ENCODE data around the gene GNAZ.
A peak's percentile ranks its signal among the peaks of the same experiment; 100 is the strongest.
"Not testable (repeated sequence)": the region's sequence is repeated elsewhere in the genome, so short reads cannot be mapped to it uniquely, and the experiment has no call there.

GNAZ gene

GRCh38 chr22:23047265-23047664 is 23.1 kb upstream of the GNAZ start:
- no peak overlapping the region for H2BK12ac ChIP-seq (ENCODE audit: low read length)
- no peak overlapping the region for H2BK15ac ChIP-seq (ENCODE audit: low read length)
- H3K36me3 ChIP-seq (replicated peaks in 1 of 2; ENCODE audit: control insufficient read depth in 2 of 2, insufficient read depth in 2 of 2, low read length in 2 of 2) = no peaks in the 10 kb centered on the region
- H3K23ac ChIP-seq (ENCODE audit: low read depth, low read length, poor library complexity) = peak overlapping the region; percentile 85
- no peaks in the 10 kb centered on the region for H3K79me1 ChIP-seq (ENCODE audit: low read depth, low read length)
- no peak overlapping the region for H3K4me3 ChIP-seq (ENCODE audit: low read length in 2 of 2)
- no peaks in the 10 kb centered on the region for H3K27me3 ChIP-seq (ENCODE audit: control insufficient read depth in 3 of 3, insufficient read depth in 3 of 3, low read depth in 1 of 3, low read length in 3 of 3)
- H3K18ac ChIP-seq (ENCODE audit: low read length) = no peak overlapping the region
- H2BK5ac ChIP-seq (ENCODE audit: low read length) = peak overlapping the region; percentile 53
- H3K9ac ChIP-seq (ENCODE audit: low read depth, low read length, poor library complexity) = no peak overlapping the region
- WGBS, 2 donors (ENCODE audit: extremely low coverage in 2 of 2, insufficient read length in 2 of 2, insufficient replicate concordance in 1 of 2) = no CpG with 5 or more reads among the region's 8 CpGs
- H3K4ac ChIP-seq (ENCODE audit: low read length) = no peak overlapping the region
- peaks cover 0 to 10% of the 10 kb centered on the region in 2 donors for H3K9me3 ChIP-seq (replicated peaks in 1 of 2; ENCODE audit: control insufficient read depth in 2 of 2, insufficient read depth in 1 of 2, low read depth in 1 of 2, low read length in 2 of 2)
- H2AFZ ChIP-seq (ENCODE audit: low read length) = peak overlapping the region; percentile 40
- H2AK5ac ChIP-seq (ENCODE audit: low read depth, low read length) = no peak overlapping the region
- H2BK120ac ChIP-seq (ENCODE audit: low read depth, low read length) = no peak overlapping the region
- no peak for DNase-seq (ENCODE audit: low spot score)
- no peak overlapping the region for H3K4me2 ChIP-seq (ENCODE audit: insufficient read depth, low read length, poor library complexity, severe bottlenecking)
- H4K91ac ChIP-seq (ENCODE audit: low read depth, low read length, poor library complexity) = no peak overlapping the region
- no peaks in the 10 kb centered on the region for H3K4me1 ChIP-seq (ENCODE audit: control insufficient read depth in 2 of 2, insufficient read depth in 1 of 2, low read depth in 1 of 2, low read length in 2 of 2)
- H4K8ac ChIP-seq (ENCODE audit: low read depth, low read length) = no peak overlapping the region
- no peak overlapping the region for H3K14ac ChIP-seq (ENCODE audit: low read length)
- no peak overlapping the region for H3K27ac ChIP-seq (replicated peaks; ENCODE audit: low read length)

- Histone ChIP-seq H2AK5ac (ENCODE audit: low read depth, low read length) (no peak overlapping the region), H3K4me3 (ENCODE audit: low read length in 2 of 2) (no peak overlapping the region), H3K9ac (ENCODE audit: low read depth, low read length, poor library complexity) (no peak overlapping the region), H3K9me3 (replicated peaks in 1 of 2; ENCODE audit: control insufficient read depth in 2 of 2, insufficient read depth in 1 of 2, low read depth in 1 of 2, low read length in 2 of 2) (peaks cover 0 to 10% of the 10 kb centered on the region in 2 donors), H2BK12ac (ENCODE audit: low read length) (no peak overlapping the region), H3K36me3 (replicated peaks in 1 of 2; ENCODE audit: control insufficient read depth in 2 of 2, insufficient read depth in 2 of 2, low read length in 2 of 2) (no peaks in the 10 kb centered on the region), H3K4me1 (ENCODE audit: control insufficient read depth in 2 of 2, insufficient read depth in 1 of 2, low read depth in 1 of 2, low read length in 2 of 2) (no peaks in the 10 kb centered on the region), H4K91ac (ENCODE audit: low read depth, low read length, poor library complexity) (no peak overlapping the region), H3K18ac (ENCODE audit: low read length) (no peak overlapping the region), H2AFZ (ENCODE audit: low read length) (peak overlapping the region; percentile 40), H2BK5ac (ENCODE audit: low read length) (peak overlapping the region; percentile 53), H3K27me3 (ENCODE audit: control insufficient read depth in 3 of 3, insufficient read depth in 3 of 3, low read depth in 1 of 3, low read length in 3 of 3) (no peaks in the 10 kb centered on the region), H3K79me1 (ENCODE audit: low read depth, low read length) (no peaks in the 10 kb centered on the region), H3K14ac (ENCODE audit: low read length) (no peak overlapping the region), H3K4me2 (ENCODE audit: insufficient read depth, low read length, poor library complexity, severe bottlenecking) (no peak overlapping the region), H4K8ac (ENCODE audit: low read depth, low read length) (no peak overlapping the region), H2BK120ac (ENCODE audit: low read depth, low read length) (no peak overlapping the region), H3K27ac (replicated peaks; ENCODE audit: low read length) (no peak overlapping the region), H3K23ac (ENCODE audit: low read depth, low read length, poor library complexity) (peak overlapping the region; percentile 85), H3K4ac (ENCODE audit: low read length) (no peak overlapping the region), H2BK15ac (ENCODE audit: low read length) (no peak overlapping the region)
- WGBS, 2 donors (ENCODE audit: extremely low coverage in 2 of 2, insufficient read length in 2 of 2, insufficient replicate concordance in 1 of 2) = no CpG with 5 or more reads among the region's 6 CpGs
- DNase-seq (ENCODE audit: low spot score) = no peak
Observed at GRCh38 chr22:23047742-23048141, 22.6 kb upstream of the GNAZ start.

- H4K91ac ChIP-seq (ENCODE audit: low read depth, low read length, poor library complexity); H3K4me2 ChIP-seq (ENCODE audit: insufficient read depth, low read length, poor library complexity, severe bottlenecking); H3K4ac ChIP-seq (ENCODE audit: low read length); H2AFZ ChIP-seq (ENCODE audit: low read length); H2BK15ac ChIP-seq (ENCODE audit: low read length); H2BK12ac ChIP-seq (ENCODE audit: low read length); H3K9ac ChIP-seq (ENCODE audit: low read depth, low read length, poor library complexity); H3K27ac ChIP-seq (replicated peaks; ENCODE audit: low read length); H3K79me1 ChIP-seq (ENCODE audit: low read depth, low read length); H3K27me3 ChIP-seq (ENCODE audit: control insufficient read depth in 3 of 3, insufficient read depth in 3 of 3, low read depth in 1 of 3, low read length in 3 of 3); H2BK5ac ChIP-seq (ENCODE audit: low read length); DNase-seq (ENCODE audit: low spot score); H3K23ac ChIP-seq (ENCODE audit: low read depth, low read length, poor library complexity); H3K36me3 ChIP-seq (replicated peaks in 1 of 2; ENCODE audit: control insufficient read depth in 2 of 2, insufficient read depth in 2 of 2, low read length in 2 of 2); H3K14ac ChIP-seq (ENCODE audit: low read length); H3K18ac ChIP-seq (ENCODE audit: low read length); H2AK5ac ChIP-seq (ENCODE audit: low read depth, low read length); H4K8ac ChIP-seq (ENCODE audit: low read depth, low read length); H3K4me3 ChIP-seq (ENCODE audit: low read length in 2 of 2); H2BK120ac ChIP-seq (ENCODE audit: low read depth, low read length); H3K4me1 ChIP-seq (ENCODE audit: control insufficient read depth in 2 of 2, insufficient read depth in 1 of 2, low read depth in 1 of 2, low read length in 2 of 2): not testable (repeated sequence)
- WGBS, 2 donors (ENCODE audit: extremely low coverage in 2 of 2, insufficient read length in 2 of 2, insufficient replicate concordance in 1 of 2) = no CpG with 5 or more reads among the region's 1 CpG
- H3K9me3 ChIP-seq (replicated peaks in 1 of 2; ENCODE audit: control insufficient read depth in 2 of 2, insufficient read depth in 1 of 2, low read depth in 1 of 2, low read length in 2 of 2) = peaks cover 0 to 10% of the 10 kb centered on the region in 2 donors
Observed at GRCh38 chr22:23050546-23050945, 19.8 kb upstream of the GNAZ start.

GRCh38 chr22:23053051-23053707 is 17.1 kb upstream of the GNAZ start:
- Histone ChIP-seq H3K36me3 (replicated peaks in 1 of 2; ENCODE audit: control insufficient read depth in 2 of 2, insufficient read depth in 2 of 2, low read length in 2 of 2) (no peaks in the 10 kb centered on the region), H3K27me3 (ENCODE audit: control insufficient read depth in 3 of 3, insufficient read depth in 3 of 3, low read depth in 1 of 3, low read length in 3 of 3) (peaks cover 0 to 7% (median 0%) of the 10 kb centered on the region in 3 experiments), H3K79me1 (ENCODE audit: low read depth, low read length) (no peaks in the 10 kb centered on the region), H2AFZ (ENCODE audit: low read length) (no peak overlapping the region), H2AK5ac (ENCODE audit: low read depth, low read length) (no peak overlapping the region), H3K4ac (ENCODE audit: low read length) (no peak overlapping the region), H3K14ac (ENCODE audit: low read length) (no peak overlapping the region), H3K9ac (ENCODE audit: low read depth, low read length, poor library complexity) (no peak overlapping the region), H4K8ac (ENCODE audit: low read depth, low read length) (no peak overlapping the region), H3K18ac (ENCODE audit: low read length) (no peak overlapping the region), H3K4me3 (ENCODE audit: low read length in 2 of 2) (no peak overlapping the region), H4K91ac (ENCODE audit: low read depth, low read length, poor library complexity) (no peak overlapping the region), H3K4me1 (ENCODE audit: control insufficient read depth in 2 of 2, insufficient read depth in 1 of 2, low read depth in 1 of 2, low read length in 2 of 2) (no peaks in the 10 kb centered on the region), H3K4me2 (ENCODE audit: insufficient read depth, low read length, poor library complexity, severe bottlenecking) (no peak overlapping the region), H3K9me3 (replicated peaks in 1 of 2; ENCODE audit: control insufficient read depth in 2 of 2, insufficient read depth in 1 of 2, low read depth in 1 of 2, low read length in 2 of 2) (peaks cover 0 to 2% of the 10 kb centered on the region in 2 donors), H2BK15ac (ENCODE audit: low read length) (no peak overlapping the region), H2BK5ac (ENCODE audit: low read length) (no peak overlapping the region), H2BK12ac (ENCODE audit: low read length) (no peak overlapping the region), H3K23ac (ENCODE audit: low read depth, low read length, poor library complexity) (peak overlapping the region; percentile 14), H3K27ac (replicated peaks; ENCODE audit: low read length) (no peak overlapping the region), H2BK120ac (ENCODE audit: low read depth, low read length) (no peak overlapping the region)
- no CpG with 5 or more reads among the region's 5 CpGs for WGBS, 2 donors (ENCODE audit: extremely low coverage in 2 of 2, insufficient read length in 2 of 2, insufficient replicate concordance in 1 of 2)
- DNase-seq (ENCODE audit: low spot score) = no peak

Measured in neuronal stem cell (in vitro differentiated cells).